H1 (cell line): Measurements from ENCODE around the gene LCA5. TPM values are rescaled to one million over a fixed set of nuclear protein-coding genes. Genes with fewer than 3 reads are reported as not detected.

ENCODE experiments used
- CTCF ChIA-PET: fragments of 300-600 bp; sonication (Branson Sonifier 250); formaldehyde crosslinking; loops from one replicate; lab custom pipeline; 2021; ENCODE audit not compliant: partially characterized antibody; lab: Charles Lee
- POLR2A ChIA-PET: fragments of 300-600 bp; sonication (Branson Sonifier 250); formaldehyde crosslinking; loops from one replicate; lab custom pipeline; 2021; ENCODE audit warnings: inconsistent platforms; ENCODE audit not compliant: partially characterized antibody; lab: Charles Lee
- DNase-seq, 2 experiments: peaks; one replicate each; pipeline versions ENCODE4 v3.0.0 to v3.0.0-alpha.2; 2010 to 2022; ENCODE audit warnings: low spot score in 2 of 2, low read depth in 1 of 2, mixed read lengths in 1 of 2
- FAIRE-seq: peaks from 2 replicates; lab custom pipeline; 2011; peaks lifted over from hg19 to GRCh38; lab: Jason Lieb, UNC
- H2AFZ ChIP-seq: 2 replicates; pipeline ENCODE4 v1.8.1; 2012; ENCODE audit warnings: low read length, inconsistent platforms
- H2AK5ac ChIP-seq: 2 replicates; pipeline ENCODE4 v1.6.1; 2013; ENCODE audit warnings: low read depth, low read length
- H2BK120ac ChIP-seq: replicated peaks from 2 replicates; pipeline ENCODE3; 2013; ENCODE audit warnings: low read depth, low read length, inconsistent platforms
- H2BK12ac ChIP-seq: 2 replicates; pipeline ENCODE4 v1.6.1; 2013; ENCODE audit warnings: low read depth, low read length
- H2BK15ac ChIP-seq: 2 replicates; pipeline ENCODE4 v1.6.1; 2013; ENCODE audit warnings: low read length
- H2BK20ac ChIP-seq: 2 replicates; pipeline ENCODE4 v1.6.1; 2013; ENCODE audit warnings: low read length
- H2BK5ac ChIP-seq: 2 replicates; pipeline ENCODE4 v1.6.1; 2013; ENCODE audit warnings: low read depth, low read length
- H3K14ac ChIP-seq: 2 replicates; pipeline ENCODE4 v1.6.1; 2013; ENCODE audit warnings: inconsistent platforms; ENCODE audit not compliant: insufficient read length
- H3K18ac ChIP-seq: 2 replicates; pipeline ENCODE4 v1.6.1; 2013; ENCODE audit warnings: low read length; ENCODE audit errors: extremely low read depth
- H3K23ac ChIP-seq: 2 replicates; pipeline ENCODE4 v1.6.1; 2013; ENCODE audit warnings: inconsistent platforms; ENCODE audit not compliant: insufficient read length
- H3K23me2 ChIP-seq: 2 replicates; pipeline ENCODE4 v1.6.1; 2013; ENCODE audit warnings: low read depth, low read length
- H3K27ac ChIP-seq: 2 replicates; pipeline ENCODE4 v1.6.1; 2011; ENCODE audit warnings: low read depth, low read length, inconsistent platforms
- H3K27me3 ChIP-seq, 4 experiments: replicated peaks in 1 of 4; 1 replicate in 1 of 4; 2 replicates in 3 of 4; pipeline versions ENCODE4 v1.6.1 to v1.8.1; 2011 to 2013; ENCODE audit warnings: low read length in 3 of 4, mild to moderate bottlenecking in 3 of 4, inconsistent platforms in 2 of 4, mixed read lengths in 2 of 4, moderate library complexity in 1 of 4; ENCODE audit not compliant: control insufficient read depth in 3 of 4, insufficient read depth in 3 of 4; ENCODE audit errors: extremely low read depth in 1 of 4
- H3K36me3 ChIP-seq, 4 experiments: 2 replicates each; pipeline versions ENCODE4 v1.6.1 to v1.8.1; 2011 to 2013; ENCODE audit warnings: mild to moderate bottlenecking in 4 of 4, low read length in 3 of 4, moderate library complexity in 2 of 4, control low read depth in 1 of 4, inconsistent platforms in 1 of 4; ENCODE audit not compliant: insufficient read depth in 4 of 4, control insufficient read depth in 2 of 4
- H3K4ac ChIP-seq: replicated peaks from 2 replicates; pipeline ENCODE3; 2013; ENCODE audit warnings: low read length, low read depth, mixed read lengths, inconsistent platforms; ENCODE audit not compliant: insufficient read length
- H3K4me1 ChIP-seq, 4 experiments: replicated peaks in 1 of 4; 1 replicate in 1 of 4; 2 replicates in 3 of 4; pipeline versions ENCODE4 v1.6.1 to v1.8.1; 2011 to 2013; ENCODE audit warnings: low read length in 3 of 4, inconsistent platforms in 2 of 4, mixed read lengths in 1 of 4; ENCODE audit not compliant: insufficient read depth in 4 of 4, control insufficient read depth in 3 of 4
- H3K4me2 ChIP-seq, 2 experiments: 2 replicates each; pipeline versions ENCODE4 v1.6.1 to v1.8.1; 2011 to 2013; ENCODE audit warnings: low read depth in 2 of 2, low read length in 2 of 2, control low read depth in 1 of 2, inconsistent platforms in 1 of 2, mild to moderate bottlenecking in 1 of 2; ENCODE audit not compliant: insufficient read depth in 1 of 2
- H3K4me3 ChIP-seq, 4 experiments: fragments of 200-600, 300-600 bp in 1 of 4; sonication (generic), shearing (Covaris generic), sonication (Bioruptor Twin) in 1 of 4; 2 replicates each; pipeline versions ENCODE4 v1.5.1 to v1.8.1; 2011 to 2016; ENCODE audit warnings: low read length in 4 of 4, low read depth in 3 of 4, control low read depth in 2 of 4, inconsistent platforms in 2 of 4, mild to moderate bottlenecking in 2 of 4, mixed read lengths in 1 of 4, moderate library complexity in 1 of 4; ENCODE audit not compliant: insufficient read depth in 2 of 4; ENCODE audit errors: extremely low read depth in 1 of 4
- H3K56ac ChIP-seq: replicated peaks from 2 replicates; pipeline ENCODE3; 2013; ENCODE audit warnings: low read depth, mild to moderate bottlenecking, mixed read lengths, low read length, inconsistent platforms; ENCODE audit not compliant: insufficient read length
- H3K79me1 ChIP-seq: 2 replicates; pipeline ENCODE4 v1.6.1; 2013; ENCODE audit warnings: low read depth, low read length, control low read depth
- H3K79me2 ChIP-seq, 2 experiments: 2 replicates each; pipeline versions ENCODE4 v1.6.1 to v1.8.1; 2012 to 2013; ENCODE audit warnings: low read length in 2 of 2, mild to moderate bottlenecking in 2 of 2, inconsistent platforms in 1 of 2; ENCODE audit not compliant: insufficient read depth in 2 of 2, control insufficient read depth in 1 of 2
- H3K9ac ChIP-seq, 4 experiments: replicated peaks in 1 of 4; 1 replicate in 1 of 4; 2 replicates in 3 of 4; pipeline versions ENCODE4 v1.6.1 to v1.8.1; 2011 to 2013; ENCODE audit warnings: low read depth in 3 of 4, low read length in 3 of 4, control low read depth in 2 of 4, mild to moderate bottlenecking in 2 of 4, moderate library complexity in 2 of 4, inconsistent platforms in 1 of 4; ENCODE audit errors: extremely low read depth in 1 of 4
- H3K9me3 ChIP-seq, 2 experiments: 2 replicates each; pipeline versions ENCODE4 v1.6.1 to v1.8.1; 2012 to 2013; ENCODE audit warnings: mild to moderate bottlenecking in 2 of 2, moderate library complexity in 2 of 2, control low read depth in 1 of 2, inconsistent platforms in 1 of 2, low read depth in 1 of 2, low read length in 1 of 2, mixed read lengths in 1 of 2; ENCODE audit not compliant: insufficient read depth in 2 of 2
- H4K20me1 ChIP-seq, 2 experiments: replicated peaks in 1 of 2; 2 replicates each; pipeline versions ENCODE3 to v1.8.1; 2011 to 2013; ENCODE audit warnings: inconsistent platforms in 2 of 2, low read length in 2 of 2, mild to moderate bottlenecking in 1 of 2; ENCODE audit not compliant: insufficient read depth in 2 of 2, control insufficient read depth in 1 of 2
- H4K5ac ChIP-seq: 2 replicates; pipeline ENCODE4 v1.6.1; 2013; ENCODE audit warnings: low read length, low read depth, mixed read lengths, inconsistent platforms; ENCODE audit not compliant: insufficient read length
- H4K8ac ChIP-seq: 2 replicates; pipeline ENCODE4 v1.8.0; 2013; ENCODE audit warnings: mild to moderate bottlenecking, moderate library complexity, low read length, inconsistent platforms; ENCODE audit not compliant: insufficient read depth; ENCODE audit errors: extremely low read depth
- H4K91ac ChIP-seq: replicated peaks from 2 replicates; pipeline ENCODE3; 2013; ENCODE audit warnings: low read length, mixed read lengths, inconsistent platforms; ENCODE audit not compliant: insufficient read length
- WGBS, 2 experiments: shearing (Covaris generic) in 1 of 2; methylation state at CpG; one replicate each; pipeline versions ENCODE4 v1.1.6 to v1.1.7; 2013 to 2015; ENCODE audit warnings: low lambda C conversion rate in 2 of 2, mixed read lengths in 2 of 2, inconsistent platforms in 1 of 2, low coverage in 1 of 2, missing lambda C conversion rate in 1 of 2; ENCODE audit not compliant: insufficient replicate concordance in 2 of 2, insufficient coverage in 1 of 2, insufficient read length in 1 of 2; ENCODE audit errors: extremely low coverage in 1 of 2, missing lambda C conversion rate in 1 of 2; 5-methylcytosine and 5-hydroxymethylcytosine counted together
- polyA plus RNA-seq, 7 experiments: library from polyadenylated mRNA; depleted of rRNA in 3 of 7; stranded (reverse) in 5 of 7; unstranded in 2 of 7; fragments of >200 nt in 5 of 7; fragments of 200-250 nt in 2 of 7; gene quantifications; 1 replicate in 5 of 7; 2 replicates in 1 of 7; 4 replicates in 1 of 7; pipeline versions ENCODE4 v1.2.1 to v1.2.3, GENCODE V29; 2011 to 2013; ENCODE audit warnings: missing spikeins in 2 of 7, mixed read lengths in 2 of 7
- total RNA-seq: library from RNA; stranded (reverse); fragmentation: NEBNext Ultra II Directional; extraction: Animal tissue kit (Norgen Biotek cat#: 25700); gene quantifications from 2 replicates; pipeline ENCODE4 v1.2.1, GENCODE V29; 2021

LCA5 gene
- total and polyA plus RNA-seq, 2 of the 8 experiments (the other 6 are each of a cell fraction or from before 2014, with no cell fraction given): 0.44 to 3.6 TPM

DNA sequence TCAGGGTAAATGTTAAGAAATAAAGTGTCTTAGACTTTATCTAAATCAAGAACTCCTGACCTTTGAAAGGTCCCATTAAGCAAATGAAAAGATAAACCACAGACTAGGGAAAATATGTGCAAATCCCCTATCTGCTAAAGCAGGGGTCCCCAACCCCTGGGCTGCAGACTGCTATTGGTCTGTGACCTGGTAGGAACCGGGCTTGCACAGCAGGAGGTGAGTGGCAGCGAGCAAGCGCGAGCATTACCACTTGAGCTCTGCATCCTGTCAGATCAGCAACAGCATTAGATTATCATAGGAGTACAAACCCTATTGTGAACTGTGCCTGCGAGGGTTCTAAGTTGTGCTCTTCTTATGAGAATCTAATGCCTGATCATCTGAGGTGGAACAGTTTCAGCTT is 42.4 kb downstream of the LCA5 start:
- FAIRE-seq (peak; percentile 81), DNase-seq (peak in 1 of 2 experiments; percentile 70)
- no peak overlapping the region for H3K4ac ChIP-seq
- POLR2A ChIA-PET: no interaction called here
- H3K27me3 ChIP-seq: no peaks in the 10 kb centered on the region
- H2AK5ac ChIP-seq: no peak overlapping the region
- no peak overlapping the region for H4K91ac ChIP-seq
- no peak overlapping the region for H3K9ac ChIP-seq
- no peaks in the 10 kb centered on the region for H4K20me1 ChIP-seq
- H3K4me1 ChIP-seq: peaks cover 0 to 6% (median 3%) of the 10 kb centered on the region in 4 experiments; a peak in 2 of 7 replicates
- H4K5ac ChIP-seq: no peak overlapping the region
- H3K9me3 ChIP-seq: no peaks in the 10 kb centered on the region
- no peak overlapping the region for H2BK15ac ChIP-seq
- no peak overlapping the region for H3K23ac ChIP-seq
- WGBS, 2 experiments: 28% methylated on average over 5 of the region's 5 CpGs; no CpG with 5 or more reads in 1 of the 2 experiments
- H2BK120ac ChIP-seq: no peak overlapping the region
- H3K27ac ChIP-seq: no peak overlapping the region
- H3K36me3 ChIP-seq: no peaks in the 10 kb centered on the region
- H2BK5ac ChIP-seq: no peak overlapping the region
- CTCF ChIA-PET: interaction anchor here (0.7 kb wide), 1 partner anchor 219 kb away, joined by 3 read pairs; no protein-coding TSS in a partner anchor
- H3K79me2 ChIP-seq: no peaks in the 10 kb centered on the region
- H3K14ac ChIP-seq: no peak overlapping the region
- no peak overlapping the region for H2AFZ ChIP-seq
- no peak overlapping the region for H4K8ac ChIP-seq
- no peak overlapping the region for H3K4me3 ChIP-seq
- no peak overlapping the region for H3K56ac ChIP-seq
- H3K79me1 ChIP-seq: no peaks in the 10 kb centered on the region
- no peak overlapping the region for H3K18ac ChIP-seq
- no peak overlapping the region for H2BK20ac ChIP-seq
- 0 out of 4 replicates have a peak overlapping the region, but pooled peaks of 1 of the 2 experiments have one; percentile 34 for H3K4me2 ChIP-seq
- H3K23me2 ChIP-seq: no peaks in the 10 kb centered on the region
- no peak overlapping the region for H2BK12ac ChIP-seq
